GM21717 (cell line): Measurements from ENCODE around the gene PCDHB6.
"Not testable (repeated sequence)": the region's sequence is repeated elsewhere in the genome, so short reads cannot be mapped to it uniquely, and the experiment has no call there.

Experiments
- ATAC-seq: cut with Tn5 transposase; IDR thresholded peaks from one replicate; pipeline ENCODE4 v1.9.1; 2021; ENCODE audit warnings: mild to moderate bottlenecking, moderate library complexity; ENCODE audit not compliant: unreplicated experiment

PCDHB6 gene

GRCh38 chr5:141149812-141150211 lies at the start of gene PCDHB6:
PCDHB6 (plus strand) TSS chr5:141150057; CDS start chr5:141150258, 201 bp downstream.
- no peak for ATAC-seq

- no peak for ATAC-seq
Observed at GRCh38 chr5:141100243-141100805, 49.5 kb upstream of the PCDHB6 start, which contains the start of gene PCDHB3. PCDHB3 (plus strand) TSS chr5:141100473; CDS start chr5:141100650, 177 bp downstream.

GRCh38 chr5:141101059-141101458 lies 48.8 kb upstream of the PCDHB6 start:
- ATAC-seq = no peak

GRCh38 chr5:141102070-141102469 lies 47.8 kb upstream of the PCDHB6 start:
- not testable (repeated sequence) for ATAC-seq

- ATAC-seq = not testable (repeated sequence)
Observed at GRCh38 chr5:141102471-141102870, 47.4 kb upstream of the PCDHB6 start.

GRCh38 chr5:141105350-141105749 lies 44.5 kb upstream of the PCDHB6 start:
- ATAC-seq = no peak

- ATAC-seq = no peak
Observed at GRCh38 chr5:141119250-141119649, 30.6 kb upstream of the PCDHB6 start.

- ATAC-seq = no peak
Observed at GRCh38 chr5:141121563-141121962, 28.3 kb upstream of the PCDHB6 start, which contains the start of gene PCDHB4. PCDHB4 (plus strand) TSS chr5:141121818; CDS start chr5:141121999, 181 bp downstream.

- no peak for ATAC-seq
Observed at GRCh38 chr5:141121985-141122384, 27.9 kb upstream of the PCDHB6 start.

- not testable (repeated sequence) for ATAC-seq
Observed at GRCh38 chr5:141123396-141124135, 26.3 kb upstream of the PCDHB6 start.

GRCh38 chr5:141127305-141127704 lies 22.6 kb upstream of the PCDHB6 start:
- ATAC-seq = no peak

GRCh38 chr5:141135030-141135717 lies 14.7 kb upstream of the PCDHB6 start, which contains the start of gene PCDHB5:
PCDHB5 (plus strand) TSS chr5:141135206; CDS start chr5:141135435, 229 bp downstream.
- ATAC-seq = no peak

- ATAC-seq = no peak
Observed at GRCh38 chr5:141135718-141136266, 14.1 kb upstream of the PCDHB6 start.

GRCh38 chr5:141137346-141137745 lies 12.5 kb upstream of the PCDHB6 start:
- ATAC-seq = not testable (repeated sequence)

- ATAC-seq = no peak
Observed at GRCh38 chr5:141150224-141150992, 551 bp downstream of the PCDHB6 start.

GRCh38 chr5:141150993-141151325 lies 1.1 kb downstream of the PCDHB6 start:
- ATAC-seq = no peak

- not testable (repeated sequence) for ATAC-seq
Observed at GRCh38 chr5:141151632-141152031, 1.8 kb downstream of the PCDHB6 start.

- ATAC-seq = not testable (repeated sequence)
Observed at GRCh38 chr5:141152096-141152495, 2.2 kb downstream of the PCDHB6 start.

- ATAC-seq = no peak
Observed at GRCh38 chr5:141155540-141156374, 5.9 kb downstream of the PCDHB6 start.

- ATAC-seq = not testable (repeated sequence)
Observed at GRCh38 chr5:141157356-141157755, 7.5 kb downstream of the PCDHB6 start.
